Measurements from ENCODE around the gene UTP25.

UTP25 gene

GRCh38 chr1:209850342-209850979 is 22.7 kb downstream of the UTP25 start:
- TF ChIP-seq, protein P1, sequence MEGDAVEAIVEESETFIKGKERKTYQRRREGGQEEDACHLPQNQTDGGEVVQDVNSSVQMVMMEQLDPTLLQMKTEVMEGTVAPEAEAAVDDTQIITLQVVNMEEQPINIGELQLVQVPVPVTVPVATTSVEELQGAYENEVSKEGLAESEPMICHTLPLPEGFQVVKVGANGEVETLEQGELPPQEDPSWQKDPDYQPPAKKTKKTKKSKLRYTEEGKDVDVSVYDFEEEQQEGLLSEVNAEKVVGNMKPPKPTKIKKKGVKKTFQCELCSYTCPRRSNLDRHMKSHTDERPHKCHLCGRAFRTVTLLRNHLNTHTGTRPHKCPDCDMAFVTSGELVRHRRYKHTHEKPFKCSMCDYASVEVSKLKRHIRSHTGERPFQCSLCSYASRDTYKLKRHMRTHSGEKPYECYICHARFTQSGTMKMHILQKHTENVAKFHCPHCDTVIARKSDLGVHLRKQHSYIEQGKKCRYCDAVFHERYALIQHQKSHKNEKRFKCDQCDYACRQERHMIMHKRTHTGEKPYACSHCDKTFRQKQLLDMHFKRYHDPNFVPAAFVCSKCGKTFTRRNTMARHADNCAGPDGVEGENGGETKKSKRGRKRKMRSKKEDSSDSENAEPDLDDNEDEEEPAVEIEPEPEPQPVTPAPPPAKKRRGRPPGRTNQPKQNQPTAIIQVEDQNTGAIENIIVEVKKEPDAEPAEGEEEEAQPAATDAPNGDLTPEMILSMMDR (IDR thresholded peaks at IDR 0.05; ENCODE audit: insufficient read depth, low read depth, low read length, missing control alignments), result peak; percentile 43
- no peak overlapping the region for H3K4me3 ChIP-seq (ENCODE audit: low read depth, low read length)
- peak; percentile 17 for DNase-seq (ENCODE audit: low read depth)

DNA sequence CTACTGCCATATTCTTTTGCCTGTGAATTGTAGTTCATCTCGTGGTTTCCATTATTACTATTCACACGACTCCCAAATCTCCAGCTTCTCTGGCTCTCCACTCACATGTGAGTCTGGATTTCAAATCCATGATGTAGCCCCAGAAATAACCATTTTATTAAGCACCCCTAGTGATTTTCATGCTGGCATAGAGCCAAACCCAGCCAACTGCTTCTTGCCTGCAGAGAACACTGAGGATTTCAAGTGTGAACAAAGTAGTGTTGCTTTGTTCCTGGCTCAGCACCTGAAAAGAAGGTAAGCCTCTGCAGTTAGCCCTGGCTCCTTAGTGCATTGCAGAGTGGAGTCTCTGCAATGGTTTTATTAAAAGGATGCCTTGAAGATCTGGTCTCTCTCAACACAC is 25.9 kb downstream of the UTP25 start:
- TF ChIP-seq, protein P1 (IDR thresholded peaks at IDR 0.05; ENCODE audit: insufficient read depth, low read depth, low read length, missing control alignments), result no peak
- DNase-seq (ENCODE audit: low read depth), result no peak
- no peak overlapping the region for H3K4me3 ChIP-seq (ENCODE audit: low read depth, low read length)

- H3K4me3 ChIP-seq (ENCODE audit: low read depth, low read length), result no peak overlapping the region
- no peak for DNase-seq (ENCODE audit: low read depth)
- TF ChIP-seq, protein P1 (IDR thresholded peaks at IDR 0.05; ENCODE audit: insufficient read depth, low read depth, low read length, missing control alignments), result no peak
These were observed 26.4 kb downstream of the UTP25 start for GRCh38 chr1:209854196-209854595.

DNA sequence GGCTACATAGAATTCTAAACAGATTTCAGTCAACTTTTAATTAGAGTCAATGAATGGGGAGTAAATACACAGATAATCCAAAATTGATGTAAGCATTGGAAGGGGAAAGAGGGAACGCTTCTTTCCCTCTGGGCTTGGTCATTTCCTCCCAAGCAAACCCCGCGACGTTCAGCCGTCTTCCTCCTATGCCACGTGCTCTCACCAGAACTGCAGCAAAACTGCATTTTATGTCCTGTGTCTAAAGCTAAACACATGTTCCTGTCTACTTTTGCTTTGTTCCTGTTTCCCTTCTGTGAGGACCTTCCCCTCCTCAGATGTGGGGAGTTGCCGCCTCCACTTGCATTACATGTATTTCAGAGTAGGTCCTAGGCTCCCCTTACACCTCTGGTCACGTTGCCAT is 27.2 kb downstream of the UTP25 start:
- TF ChIP-seq, protein P1 (IDR thresholded peaks at IDR 0.05; ENCODE audit: insufficient read depth, low read depth, low read length, missing control alignments), result no peak
- no peak overlapping the region for H3K4me3 ChIP-seq (ENCODE audit: low read depth, low read length)
- DNase-seq (ENCODE audit: low read depth), result no peak

DNA sequence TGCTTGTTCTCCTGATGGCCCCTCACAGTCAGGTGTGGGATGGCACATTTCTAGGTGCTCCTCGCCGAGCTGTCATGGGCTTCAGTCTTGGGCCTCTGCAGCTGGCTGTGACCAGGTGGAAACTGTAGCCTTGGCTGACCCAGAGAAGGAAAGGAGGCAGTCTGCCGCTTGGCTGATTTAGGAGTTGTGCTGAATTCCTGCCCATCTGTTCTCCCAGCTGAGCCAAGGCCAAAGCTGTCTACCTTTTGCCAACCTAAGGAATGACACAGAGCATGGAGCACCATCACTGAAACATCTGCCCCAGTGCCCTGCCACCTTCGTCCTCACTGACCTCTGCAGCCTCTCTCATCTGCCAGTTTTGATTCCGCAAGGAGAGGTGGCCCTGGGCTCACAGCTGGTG is 27.9 kb downstream of the UTP25 start:
- TF ChIP-seq, protein P1 (IDR thresholded peaks at IDR 0.05; ENCODE audit: insufficient read depth, low read depth, low read length, missing control alignments), result no peak
- H3K4me3 ChIP-seq (ENCODE audit: low read depth, low read length), result no peak overlapping the region
- no peak for DNase-seq (ENCODE audit: low read depth)

DNA sequence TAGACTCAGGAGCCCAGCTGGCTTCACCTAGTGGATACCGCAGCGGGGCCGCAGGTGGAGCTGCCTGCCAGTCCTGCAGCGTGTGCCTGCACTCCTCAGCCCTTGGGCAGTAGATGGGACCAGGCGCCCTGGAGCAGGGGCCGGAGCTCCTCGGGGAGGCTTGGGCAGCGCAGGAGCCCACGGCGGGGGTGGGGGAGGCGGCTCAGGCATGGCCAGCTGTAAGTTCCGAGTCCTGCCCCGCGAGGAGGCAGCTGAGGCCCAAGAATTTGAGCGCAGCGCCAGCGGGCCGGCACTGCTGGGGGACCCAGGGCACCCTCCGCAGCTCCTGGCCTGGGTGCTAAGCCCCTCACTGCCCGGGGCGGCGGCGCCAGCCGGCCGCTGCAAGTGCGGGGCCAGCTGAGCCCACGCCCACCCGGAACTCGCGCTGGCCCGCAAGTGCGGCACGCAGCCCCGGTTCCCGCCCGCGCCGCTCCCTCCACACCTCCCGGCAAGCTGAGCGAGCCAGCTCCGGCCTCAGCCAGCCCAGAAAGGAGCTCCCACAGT is 30.9 kb downstream of the UTP25 start:
- no peak overlapping the region for H3K4me3 ChIP-seq (ENCODE audit: low read depth, low read length)
- TF ChIP-seq, protein P1 (IDR thresholded peaks at IDR 0.05; ENCODE audit: insufficient read depth, low read depth, low read length, missing control alignments), result no peak
- DNase-seq (ENCODE audit: low read depth), result no peak

Measured in GM12865 (cell line).